HL-60 (cell line): Measurements from ENCODE around the gene KIAA1549.

Experiments
- POLR2AphosphoS5 ChIP-seq: IDR thresholded peaks from 2 replicates; pipeline ENCODE4 v1.6.1; 2012; ENCODE audit warnings: low read depth
- TF ChIP-seq, protein P1 (sequence below): IDR thresholded peaks from one replicate; pipeline ENCODE4 v1.5.1; 2011; ENCODE audit warnings: low read length, control low read depth, inconsistent platforms; ENCODE audit not compliant: insufficient read depth

DNA sequence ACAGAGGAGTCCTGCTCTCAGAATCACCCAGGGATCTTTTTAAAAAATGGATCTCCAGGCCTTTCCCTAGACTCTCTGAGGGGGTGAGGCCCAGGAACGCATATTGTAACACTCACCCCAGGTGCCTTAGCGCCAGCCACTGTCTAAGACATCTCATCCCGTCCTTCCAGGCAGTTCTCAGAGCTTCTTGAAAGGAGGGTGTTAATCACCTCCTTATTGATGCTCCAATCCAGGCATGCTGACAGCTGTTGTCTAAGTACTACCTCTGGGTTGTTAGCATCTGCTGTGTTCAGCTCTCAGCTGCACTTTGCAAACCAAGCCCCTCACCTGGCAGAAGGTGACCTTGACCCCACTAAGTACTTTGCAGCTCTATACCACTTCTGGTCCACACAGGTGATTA is 36.0 kb downstream of the KIAA1549 start:
- TF ChIP-seq, protein P1, sequence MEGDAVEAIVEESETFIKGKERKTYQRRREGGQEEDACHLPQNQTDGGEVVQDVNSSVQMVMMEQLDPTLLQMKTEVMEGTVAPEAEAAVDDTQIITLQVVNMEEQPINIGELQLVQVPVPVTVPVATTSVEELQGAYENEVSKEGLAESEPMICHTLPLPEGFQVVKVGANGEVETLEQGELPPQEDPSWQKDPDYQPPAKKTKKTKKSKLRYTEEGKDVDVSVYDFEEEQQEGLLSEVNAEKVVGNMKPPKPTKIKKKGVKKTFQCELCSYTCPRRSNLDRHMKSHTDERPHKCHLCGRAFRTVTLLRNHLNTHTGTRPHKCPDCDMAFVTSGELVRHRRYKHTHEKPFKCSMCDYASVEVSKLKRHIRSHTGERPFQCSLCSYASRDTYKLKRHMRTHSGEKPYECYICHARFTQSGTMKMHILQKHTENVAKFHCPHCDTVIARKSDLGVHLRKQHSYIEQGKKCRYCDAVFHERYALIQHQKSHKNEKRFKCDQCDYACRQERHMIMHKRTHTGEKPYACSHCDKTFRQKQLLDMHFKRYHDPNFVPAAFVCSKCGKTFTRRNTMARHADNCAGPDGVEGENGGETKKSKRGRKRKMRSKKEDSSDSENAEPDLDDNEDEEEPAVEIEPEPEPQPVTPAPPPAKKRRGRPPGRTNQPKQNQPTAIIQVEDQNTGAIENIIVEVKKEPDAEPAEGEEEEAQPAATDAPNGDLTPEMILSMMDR, result no peak
- TF ChIP-seq POLR2AphosphoS5, result no peak
